Upper lobe of right lung (tissue), 1 donor: ENCODE measurements around the gene TNPO1. TPM values are rescaled to one million over a fixed set of nuclear protein-coding genes. Genes with fewer than 3 reads are reported as not detected.

Source experiments
- ATAC-seq: fragments of 200-7000 bp; cut with Tn5 transposase; one replicate; pipeline ENCODE4 v1.9.1; 2020; ENCODE audit warnings: mild to moderate bottlenecking, moderate library complexity
- DNase-seq: peaks from one replicate; pipeline ENCODE4 v3.0.0-alpha.2; 2020
- H3K27ac ChIP-seq: fragments of 200-600 bp; one replicate; pipeline ENCODE4 v1.8.0; 2022
- H3K27me3 ChIP-seq: fragments of 200-600 bp; one replicate; pipeline ENCODE4 v1.8.0; 2022; ENCODE audit warnings: mild to moderate bottlenecking
- H3K36me3 ChIP-seq: fragments of 200-600 bp; one replicate; pipeline ENCODE4 v1.8.0; 2022
- H3K4me1 ChIP-seq: fragments of 200-600 bp; one replicate; pipeline ENCODE4 v1.8.0; 2022
- H3K4me3 ChIP-seq: fragments of 200-600 bp; one replicate; pipeline ENCODE4 v1.8.0; 2022; ENCODE audit warnings: mild to moderate bottlenecking
- H3K9me3 ChIP-seq: fragments of 200-600 bp; one replicate; pipeline ENCODE4 v1.8.0; 2022
- CTCF ChIP-seq: fragments of 200-600 bp; IDR thresholded peaks from one replicate; pipeline ENCODE4 v1.8.0; 2022; ENCODE audit warnings: antibody characterized with exemption
- intact Hi-C: fragments of 100-400 bp; cut with DNase I; formaldehyde crosslinking; loops from one replicate; pipeline ENCODE4 v1.11.0; 2022
- total RNA-seq: library from RNA; stranded (reverse); fragmentation: NEBNext Ultra II Directional; extraction: Animal tissue kit (Norgen Biotek cat#: 25700); gene quantifications from one replicate; pipeline ENCODE4 v1.2.1, GENCODE V29; 2021
- donor health status: DM: no; HTN: yes; CAD: no; lungs with severe emphysema.

Gene TNPO1
- total RNA-seq, 1 donor from 2014 or later = 106 TPM

- no peak for TF ChIP-seq CTCF
- peaks cover 21% of the 10 kb centered on the region for H3K4me1 ChIP-seq
- intact Hi-C loops = no loop called here
- no peak overlapping the region for H3K4me3 ChIP-seq
- DNase-seq = no peak
- no peaks in the 10 kb centered on the region for H3K36me3 ChIP-seq
- no peak overlapping the region for H3K27ac ChIP-seq
- no peak for ATAC-seq
- no peaks in the 10 kb centered on the region for H3K9me3 ChIP-seq
- H3K27me3 ChIP-seq = no peaks in the 10 kb centered on the region
Observed at GRCh38 chr5:72835633-72836032, 19.2 kb downstream of the TNPO1 start.

- H3K36me3 ChIP-seq = no peaks in the 10 kb centered on the region
- H3K27ac ChIP-seq = no peak overlapping the region
- intact Hi-C loops = no loop called here
- H3K4me1 ChIP-seq = peaks cover 21% of the 10 kb centered on the region
- DNase-seq = no peak
- no peaks in the 10 kb centered on the region for H3K27me3 ChIP-seq
- TF ChIP-seq CTCF = no peak
- ATAC-seq = peak; percentile 49
- no peak overlapping the region for H3K4me3 ChIP-seq
- H3K9me3 ChIP-seq = no peaks in the 10 kb centered on the region
Observed at GRCh38 chr5:72836810-72837209, 20.3 kb downstream of the TNPO1 start.

- no peak for TF ChIP-seq CTCF
- Histone ChIP-seq H3K9me3 (no peaks in the 10 kb centered on the region), H3K4me3 (no peak overlapping the region), H3K36me3 (no peaks in the 10 kb centered on the region), H3K27ac (no peak overlapping the region), H3K27me3 (no peaks in the 10 kb centered on the region), H3K4me1 (peaks cover 21% of the 10 kb centered on the region)
- ATAC-seq = no peak
- intact Hi-C loops = no loop called here
- no peak for DNase-seq
Observed at GRCh38 chr5:72837524-72838096, 21.1 kb downstream of the TNPO1 start.

- peak; percentile 49 for ATAC-seq
- Histone ChIP-seq H3K4me1 (peaks cover 30% of the 10 kb centered on the region), H3K9me3 (no peaks in the 10 kb centered on the region), H3K4me3 (no peak overlapping the region), H3K27ac (no peak overlapping the region), H3K27me3 (no peaks in the 10 kb centered on the region), H3K36me3 (no peaks in the 10 kb centered on the region)
- intact Hi-C loops = no loop called here
- no peak for TF ChIP-seq CTCF
- DNase-seq = no peak
Observed at GRCh38 chr5:72840041-72840440, 23.6 kb downstream of the TNPO1 start.

GRCh38 chr5:72841756-72842535 lies 25.5 kb downstream of the TNPO1 start:
- Histone ChIP-seq H3K4me3 (no peak overlapping the region), H3K4me1 (peaks cover 40% of the 10 kb centered on the region), H3K27ac (no peak overlapping the region), H3K36me3 (no peaks in the 10 kb centered on the region), H3K9me3 (no peaks in the 10 kb centered on the region), H3K27me3 (no peaks in the 10 kb centered on the region)
- ATAC-seq = no peak
- no peak for TF ChIP-seq CTCF
- intact Hi-C loops = no loop called here
- DNase-seq = no peak
